Kidney glomerular epithelial cell (primary cell): ENCODE measurements around the gene RIN1.
A peak's percentile ranks its signal among the peaks of the same experiment; 100 is the strongest.
"Not testable (repeated sequence)": the region's sequence is repeated elsewhere in the genome, so short reads cannot be mapped to it uniquely, and the experiment has no call there.

Experiments used
- DNase-seq: peaks from one replicate; lab custom pipeline; 2025; lab: John Stamatoyannopoulos, UW

Gene RIN1

DNA sequence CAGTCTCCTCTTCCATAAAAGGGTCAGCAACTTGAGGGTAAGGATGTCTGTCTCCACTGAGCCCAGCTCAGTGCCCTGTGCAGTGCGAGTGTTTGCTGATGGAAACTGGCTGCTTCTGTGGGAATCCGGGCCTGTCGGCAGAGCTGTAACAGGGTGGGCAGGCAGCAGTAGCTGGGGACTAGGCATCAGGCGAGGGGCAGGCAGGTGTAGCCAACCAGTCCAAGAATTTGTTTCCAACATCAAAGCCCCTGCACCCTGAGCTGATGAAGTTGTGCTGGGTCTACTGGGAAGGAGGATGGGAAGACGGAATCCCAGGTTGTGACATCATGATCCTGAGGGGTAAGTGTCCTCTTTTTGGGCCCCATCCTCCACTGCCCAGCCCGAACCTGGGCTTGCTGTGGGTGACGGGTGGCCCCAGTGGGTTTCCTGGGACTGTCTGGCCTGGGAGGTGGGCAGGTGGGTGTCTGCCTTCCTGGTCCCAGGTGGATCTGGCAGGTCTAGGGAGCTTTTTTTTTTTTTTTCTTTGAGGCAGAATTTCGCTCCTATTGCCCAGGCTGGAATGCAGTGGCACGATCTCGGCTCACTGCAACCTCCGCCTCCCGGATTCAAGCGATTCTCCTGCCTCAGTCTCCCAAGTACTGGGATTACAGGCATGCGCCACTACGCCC lies 24.3 kb upstream of the RIN1 start:
- DNase-seq, result no peak

- DNase-seq, result no peak
These were observed 23.4 kb upstream of the RIN1 start for GRCh38 chr11:66359662-66360087.

- DNase-seq, result not testable (repeated sequence)
These were observed 14.5 kb upstream of the RIN1 start for GRCh38 chr11:66350560-66351235.

DNA sequence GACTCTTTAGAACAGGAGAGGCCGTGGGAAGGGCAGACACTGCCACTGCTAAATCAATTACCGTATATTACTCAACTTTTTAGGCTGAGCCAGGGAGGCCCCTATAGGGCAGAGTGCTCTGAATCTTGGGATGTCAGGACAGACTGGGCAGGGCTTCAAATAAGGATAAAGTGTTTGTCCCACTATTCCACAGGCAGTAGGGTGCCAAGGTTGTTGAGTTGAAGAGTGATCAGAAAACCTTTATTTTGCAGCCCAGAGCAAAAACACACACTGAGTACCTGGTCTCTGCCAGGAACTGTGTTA lies 12.8 kb upstream of the RIN1 start:
- DNase-seq, result no peak

GRCh38 chr11:66347425-66348276 lies 11.4 kb upstream of the RIN1 start, which contains the start of gene B4GAT1:
TSS of gene B4GAT1 (minus strand) at chr11:66347629. CDS start at chr11:66347545, 84 bp downstream.
- peak; percentile 79 for DNase-seq

DNA sequence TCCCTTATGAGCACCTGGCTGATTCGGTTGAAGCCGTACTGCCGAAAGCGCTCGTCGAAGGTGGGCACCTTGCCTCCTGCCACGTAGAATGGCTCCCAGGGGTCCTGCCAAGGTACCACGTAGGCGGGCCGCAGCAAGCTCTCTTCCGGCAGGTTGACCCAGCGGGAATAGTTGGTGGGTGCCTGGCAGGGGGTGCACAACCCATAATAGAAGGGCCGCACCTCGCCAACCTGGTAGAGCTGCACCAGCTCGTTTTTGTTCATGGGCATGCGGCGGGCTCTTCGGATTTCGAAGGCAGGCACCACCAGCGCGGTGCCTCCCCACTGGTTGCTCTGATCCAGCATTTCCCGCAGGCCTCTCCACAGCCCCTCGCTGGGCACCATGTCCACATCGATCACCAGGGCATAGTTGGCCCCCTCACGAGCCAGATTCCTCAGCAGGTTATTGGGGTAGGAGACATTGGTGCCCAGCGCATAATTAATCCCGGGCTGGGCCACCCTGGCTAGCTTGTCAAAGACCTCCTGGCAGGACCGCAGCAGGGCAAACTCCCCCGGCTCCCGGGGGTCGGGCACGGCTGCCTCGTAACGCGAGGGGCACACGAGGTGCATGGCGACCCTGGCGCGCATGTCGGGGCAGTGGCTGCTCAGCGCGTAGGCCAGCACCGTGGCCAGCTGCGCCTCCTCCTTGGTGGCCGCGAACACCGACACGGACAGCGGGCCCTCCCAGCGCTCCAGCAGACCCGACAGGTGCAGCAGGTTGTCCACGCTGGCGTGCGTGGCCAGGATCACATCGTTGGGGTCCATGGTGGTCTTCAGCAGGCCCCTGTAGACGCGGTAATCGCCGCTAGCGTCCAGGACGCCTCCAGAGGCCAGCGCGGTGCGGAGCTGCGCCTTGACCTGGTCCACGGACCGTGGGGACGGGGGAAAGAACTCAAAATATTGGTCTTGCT lies 10.5 kb upstream of the RIN1 start:
- DNase-seq, result no peak

DNA sequence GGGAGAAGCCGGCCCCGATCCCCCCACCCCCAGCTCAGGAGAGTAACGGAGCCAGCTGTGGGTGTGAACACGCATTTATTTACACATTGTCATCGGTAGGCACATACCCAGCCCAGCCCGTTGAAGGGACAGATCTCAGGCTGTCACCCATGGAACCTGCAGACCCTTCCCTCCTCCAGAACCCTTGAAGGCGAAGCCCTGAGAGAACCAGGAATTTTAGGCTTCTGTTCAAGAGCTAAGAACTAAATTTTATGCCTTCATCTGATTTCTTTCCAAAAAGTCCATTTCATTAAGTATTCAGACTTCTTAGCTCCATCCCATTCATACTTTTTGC lies 9.0 kb upstream of the RIN1 start:
- no peak for DNase-seq

- DNase-seq, result peak; percentile 90
These were observed 8.5 kb upstream of the RIN1 start, which contains the start of gene BRMS1 for GRCh38 chr11:66344550-66345315. TSS of gene BRMS1 (minus strand) at chr11:66345104. CDS start at chr11:66342234, 2,870 bp downstream.

- DNase-seq, result no peak
These were observed 6.9 kb upstream of the RIN1 start for GRCh38 chr11:66343176-66343575.

DNA sequence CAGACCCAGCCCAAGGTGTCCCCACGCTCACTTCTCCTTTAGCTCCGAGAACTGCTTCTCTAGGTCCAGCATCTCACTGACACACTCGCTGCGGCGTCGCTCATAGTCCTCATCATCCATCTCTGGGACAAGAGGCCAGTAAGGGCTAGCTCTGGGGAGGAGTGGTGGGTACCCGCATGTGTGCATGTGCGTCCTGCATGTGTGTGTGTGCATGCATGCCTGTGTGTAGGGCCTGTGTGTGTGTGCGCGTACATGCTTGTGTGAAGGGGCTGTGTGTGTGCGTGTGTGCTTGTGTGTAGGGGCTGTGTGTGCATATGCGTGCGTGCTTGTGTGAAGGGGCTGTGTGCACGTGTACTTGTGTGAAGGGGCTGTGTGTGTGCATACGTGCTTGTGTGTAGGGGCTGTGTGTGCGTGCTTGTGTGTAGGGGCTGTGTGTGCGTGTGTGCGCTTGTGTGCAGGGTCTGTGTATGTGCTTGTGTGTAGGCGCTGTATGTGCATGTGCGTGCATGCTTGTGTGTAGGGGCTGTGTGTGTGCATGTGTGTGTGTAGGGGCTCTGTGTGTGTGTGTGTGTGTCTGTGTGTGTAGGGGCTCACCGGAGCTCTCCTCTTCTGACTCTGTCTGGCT lies 5.4 kb upstream of the RIN1 start:
- no peak for DNase-seq

- no peak for DNase-seq
These were observed 4.6 kb upstream of the RIN1 start for GRCh38 chr11:66340596-66341501.

GRCh38 chr11:66339686-66340483 lies 3.7 kb upstream of the RIN1 start:
- DNase-seq, result no peak

- DNase-seq, result no peak
These were observed 3.0 kb upstream of the RIN1 start for GRCh38 chr11:66339162-66339675.

GRCh38 chr11:66338276-66339161 lies 2.3 kb upstream of the RIN1 start:
- no peak for DNase-seq

GRCh38 chr11:66337103-66337899 lies 1.1 kb upstream of the RIN1 start:
- DNase-seq, result no peak

DNA sequence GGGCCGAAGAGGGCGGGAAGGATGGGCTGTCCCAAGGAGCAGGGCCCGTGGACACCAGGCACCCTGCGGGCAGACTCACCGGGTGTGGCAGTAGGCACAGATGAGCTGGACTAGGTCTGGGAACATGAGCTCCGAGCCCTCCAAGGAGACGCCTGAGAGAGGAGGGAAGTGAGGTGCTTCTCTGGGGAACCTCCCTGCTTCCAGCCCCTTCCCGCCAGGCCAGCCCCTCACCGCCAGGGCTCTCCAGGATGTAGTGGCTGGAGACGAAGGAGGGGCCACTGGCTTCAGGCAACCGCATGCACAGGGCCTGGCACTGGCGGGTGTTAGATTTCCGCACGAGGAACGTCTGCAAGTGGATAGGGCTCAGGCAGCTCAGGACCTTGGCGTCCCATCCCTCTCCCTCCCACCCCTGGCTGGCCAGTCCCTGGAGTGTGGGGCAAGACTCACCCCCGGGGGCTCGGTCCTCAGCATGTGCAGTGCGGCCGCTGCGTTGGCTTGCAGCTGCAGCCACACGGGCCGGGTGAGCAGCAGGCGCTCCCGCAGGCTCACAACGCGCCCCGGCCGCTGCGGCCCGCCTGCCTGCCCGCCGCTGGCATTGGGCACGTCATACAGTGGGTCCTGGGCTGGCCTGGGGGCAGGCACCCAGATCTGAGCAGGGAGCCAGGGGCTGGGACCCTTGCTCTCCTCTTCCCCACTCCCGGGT lies 552 bp downstream of the RIN1 start:
- peak; percentile 27 for DNase-seq
